Activated gamma-delta T cell treated with Interleukin-2 at 50 U/mL for 16 hours (primary cell): ENCODE results near the gene CCDC78.

Experiments used
- DNase-seq: peaks from one replicate; pipeline ENCODE4 v3.0.0-alpha.2; 2020

Gene CCDC78

GRCh38 chr16:676913-677312 lies 49.3 kb downstream of the CCDC78 start:
- no peak for DNase-seq

GRCh38 chr16:676565-676902 lies 49.7 kb downstream of the CCDC78 start:
- no peak for DNase-seq

GRCh38 chr16:675884-676564 lies 50.2 kb downstream of the CCDC78 start:
- no peak for DNase-seq

GRCh38 chr16:674968-675883 lies 51.0 kb downstream of the CCDC78 start, which contains the start of gene RHBDL1:
Gene RHBDL1, plus strand, starts transcription at chr16:675671. Its CDS starts 120 bp downstream, at chr16:675791.
- DNase-seq = no peak

- no peak for DNase-seq
These were observed 51.9 kb downstream of the CCDC78 start for GRCh38 chr16:674214-674881.

- DNase-seq = no peak
These were observed 52.7 kb downstream of the CCDC78 start for GRCh38 chr16:673399-673991.

GRCh38 chr16:672851-673250 lies 53.4 kb downstream of the CCDC78 start:
- DNase-seq = no peak
